Stimulated activated CD8-positive, alpha-beta memory T cell treated with anti-CD3 and anti-CD28 coated beads, Interleukin-15, amount 100 ng/mL, for 48 hours (primary cell): ENCODE data around the gene CRTAC1.

Experiments used
- DNase-seq, 2 donors: peaks; one replicate each; pipeline ENCODE4 v3.0.0-alpha.2; 2020; ENCODE audit warnings: low read depth in 2 of 2

Gene CRTAC1

DNA sequence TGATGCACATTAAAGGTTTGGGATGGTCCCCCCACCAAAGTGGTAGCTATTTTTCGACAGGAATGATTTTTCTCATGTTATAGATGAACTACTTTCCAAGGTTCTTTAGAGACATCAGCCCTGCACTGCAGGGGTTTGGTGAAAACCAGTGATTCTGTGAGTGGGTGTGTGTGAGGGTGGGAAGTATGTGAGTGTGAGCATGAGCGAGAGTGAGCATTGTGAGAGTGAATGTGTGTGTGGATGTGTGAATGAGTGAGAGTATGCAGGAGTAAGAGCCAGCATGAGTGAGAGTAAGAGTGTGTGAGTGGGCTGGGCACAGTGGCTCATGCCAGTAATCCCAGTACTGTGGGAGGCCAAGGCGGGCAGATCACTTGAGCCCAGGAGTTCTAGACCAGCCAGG is 105.7 kb downstream of the CRTAC1 start:
- no peak for DNase-seq

- DNase-seq = no peak
Observed at GRCh38 chr10:97923476-97923875, 106.9 kb downstream of the CRTAC1 start.

- no peak for DNase-seq
Observed at GRCh38 chr10:97923057-97923456, 107.4 kb downstream of the CRTAC1 start.

DNA sequence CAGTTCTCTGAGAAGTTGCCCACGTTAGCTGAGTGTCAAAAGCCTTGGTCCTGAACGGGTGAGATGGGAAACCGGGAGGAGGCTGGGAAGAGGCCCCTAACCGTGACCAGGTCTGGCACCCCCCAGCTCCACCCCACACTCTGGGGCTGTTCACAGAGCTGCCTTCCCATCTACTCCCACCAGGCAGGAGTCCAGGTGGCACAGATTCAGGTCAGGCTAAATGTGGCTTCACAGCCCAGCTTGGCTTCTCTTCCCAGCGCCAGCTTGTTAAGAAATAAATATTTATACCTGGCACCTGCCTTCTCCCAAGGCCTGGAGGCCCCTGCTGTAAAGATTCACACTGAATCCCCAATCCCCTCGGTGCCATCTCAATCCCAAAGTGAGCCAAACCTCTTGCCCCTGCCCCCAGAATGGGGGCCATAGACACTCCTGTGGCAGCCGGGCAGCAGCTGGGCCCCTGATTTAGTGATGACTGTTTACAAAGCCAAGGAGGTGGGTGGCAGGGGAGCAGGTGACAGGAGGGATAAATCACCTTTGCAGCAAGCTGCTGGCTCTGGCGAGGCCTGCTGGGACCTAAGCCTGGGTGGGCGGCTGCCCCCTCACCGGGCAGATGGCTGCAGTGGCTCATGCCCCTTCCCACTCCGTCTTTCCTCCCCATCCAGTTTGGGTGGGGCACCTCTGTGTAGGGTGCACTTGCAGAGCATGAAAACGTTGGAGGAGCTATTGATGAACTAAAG is 108.2 kb downstream of the CRTAC1 start:
- no peak for DNase-seq

- no peak for DNase-seq
Observed at GRCh38 chr10:97921581-97922021, 108.8 kb downstream of the CRTAC1 start.

DNA sequence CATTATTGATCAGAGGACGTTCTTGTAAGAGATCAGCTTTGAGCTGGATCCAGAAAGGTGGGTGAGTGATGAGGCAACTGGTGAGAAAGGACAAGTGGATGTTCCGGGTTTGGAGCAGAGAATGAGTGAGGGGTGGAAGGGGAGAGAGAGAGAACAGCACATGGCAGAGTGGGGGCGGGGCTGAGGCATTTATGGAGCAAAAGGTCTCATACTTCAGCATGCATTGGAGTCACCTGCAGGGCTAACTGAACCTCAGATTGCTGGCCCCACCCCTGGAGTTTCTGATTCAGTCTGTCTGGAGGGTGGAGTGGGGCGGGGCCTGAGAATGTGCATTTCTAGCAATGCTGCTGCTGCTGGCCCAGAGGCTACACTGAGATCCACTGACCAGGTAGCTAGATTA is 109.6 kb downstream of the CRTAC1 start:
- DNase-seq = no peak

GRCh38 chr10:97919012-97919411 is 111.4 kb downstream of the CRTAC1 start:
- no peak for DNase-seq

GRCh38 chr10:97916586-97916985 is 113.8 kb downstream of the CRTAC1 start:
- no peak for DNase-seq

GRCh38 chr10:97915346-97916131 is 114.9 kb downstream of the CRTAC1 start:
- no peak for DNase-seq

DNA sequence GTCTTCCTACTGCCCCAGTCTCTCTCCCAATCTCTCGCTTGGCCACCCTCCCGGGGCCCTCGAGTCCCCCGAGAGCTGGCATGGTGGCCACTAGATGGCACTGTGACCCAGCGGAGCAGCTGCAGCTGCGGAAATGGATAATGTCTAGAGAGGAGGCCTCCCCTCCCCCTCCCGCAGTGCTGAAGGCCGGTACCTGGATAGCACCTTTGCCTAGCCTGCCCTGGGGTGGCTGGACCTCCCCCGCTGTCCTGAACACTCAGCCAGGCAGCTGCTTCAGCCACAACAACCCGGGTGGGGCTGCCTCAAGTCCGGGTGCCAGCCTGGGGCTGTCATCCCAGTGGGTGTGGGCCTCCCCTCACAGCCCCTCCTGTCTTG is 115.6 kb downstream of the CRTAC1 start:
- DNase-seq = peak; percentile 57 to 63

DNA sequence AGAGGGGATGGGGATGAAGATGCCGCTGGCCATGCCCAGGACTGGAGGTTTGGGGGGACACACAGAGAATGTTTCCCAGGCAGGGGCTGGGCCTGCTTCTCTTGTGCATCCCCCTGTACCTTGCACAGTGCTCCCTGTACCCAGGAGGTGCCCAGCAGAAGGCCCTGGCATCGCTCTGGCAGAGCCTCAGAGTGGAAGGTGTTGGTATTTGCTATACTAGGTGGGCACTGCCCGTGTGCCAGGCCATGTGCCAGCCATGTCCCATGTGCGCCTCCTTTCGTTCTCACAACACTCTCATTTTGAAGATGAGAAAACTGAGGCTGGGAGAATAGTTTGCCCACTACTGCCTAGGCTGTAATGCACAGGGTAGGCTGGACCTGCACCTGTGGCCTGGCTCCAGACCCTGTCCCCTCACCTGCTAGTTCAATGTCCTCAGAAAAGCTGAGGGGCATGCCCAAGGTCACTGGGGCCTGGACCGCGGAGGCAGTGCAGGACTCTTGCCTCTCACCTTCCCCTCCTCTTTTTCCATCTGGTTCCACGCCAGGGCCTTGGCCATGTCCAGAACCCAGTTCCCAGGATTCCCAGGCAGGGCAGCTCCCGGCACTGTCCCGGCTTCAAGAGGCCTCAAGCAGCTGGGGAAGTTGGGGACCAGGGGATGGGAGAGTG is 116.1 kb downstream of the CRTAC1 start:
- DNase-seq = no peak

GRCh38 chr10:97913614-97914013 is 116.8 kb downstream of the CRTAC1 start:
- DNase-seq = no peak

- no peak for DNase-seq
Observed at GRCh38 chr10:97913193-97913592, 117.2 kb downstream of the CRTAC1 start.

- no peak for DNase-seq
Observed at GRCh38 chr10:97911217-97911616, 119.2 kb downstream of the CRTAC1 start.

GRCh38 chr10:97910661-97911060 is 119.8 kb downstream of the CRTAC1 start:
- no peak for DNase-seq

DNA sequence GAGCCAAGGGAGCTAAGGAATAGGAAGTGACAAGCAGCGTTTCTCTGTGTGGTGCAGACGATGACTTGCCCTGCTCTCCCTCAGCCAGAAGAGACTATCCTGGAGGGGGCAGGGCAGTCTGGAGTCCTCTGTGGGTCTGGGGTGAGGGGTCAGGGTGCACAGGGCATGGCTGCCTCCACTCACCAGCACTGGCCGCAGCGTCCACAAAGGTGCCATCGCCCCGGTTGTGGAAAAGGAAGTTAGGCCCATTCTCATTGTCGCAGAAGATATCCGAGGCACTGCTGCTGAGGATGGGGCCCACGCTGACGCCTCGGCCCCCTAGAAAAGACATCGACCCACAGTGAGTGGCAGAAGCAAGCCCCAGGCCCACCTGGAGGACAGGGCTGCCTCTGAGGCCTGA is 122.6 kb downstream of the CRTAC1 start:
- DNase-seq = no peak

GRCh38 chr10:97907211-97907610 is 123.2 kb downstream of the CRTAC1 start:
- no peak for DNase-seq

GRCh38 chr10:97905276-97905675 is 125.1 kb downstream of the CRTAC1 start:
- DNase-seq = no peak

DNA sequence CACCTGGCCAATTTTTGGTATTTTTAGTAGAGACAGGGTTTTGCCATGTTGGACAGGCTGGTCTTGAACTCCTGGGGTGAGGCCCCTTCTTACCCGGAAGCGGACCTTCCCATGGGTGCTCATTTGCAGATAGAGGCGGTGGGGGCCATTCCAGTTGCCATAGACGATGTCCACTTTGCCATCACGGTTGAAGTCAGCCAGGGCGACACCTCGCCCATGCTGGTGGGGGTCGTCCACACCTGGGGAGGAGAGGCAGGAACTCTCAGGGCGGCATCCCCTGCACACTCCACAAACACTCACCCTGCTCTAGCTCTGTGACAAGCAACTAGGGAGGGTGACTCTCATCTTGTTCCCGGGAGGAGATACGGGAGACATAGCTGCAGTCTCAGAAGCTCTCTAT is 125.8 kb downstream of the CRTAC1 start:
- no peak for DNase-seq

DNA sequence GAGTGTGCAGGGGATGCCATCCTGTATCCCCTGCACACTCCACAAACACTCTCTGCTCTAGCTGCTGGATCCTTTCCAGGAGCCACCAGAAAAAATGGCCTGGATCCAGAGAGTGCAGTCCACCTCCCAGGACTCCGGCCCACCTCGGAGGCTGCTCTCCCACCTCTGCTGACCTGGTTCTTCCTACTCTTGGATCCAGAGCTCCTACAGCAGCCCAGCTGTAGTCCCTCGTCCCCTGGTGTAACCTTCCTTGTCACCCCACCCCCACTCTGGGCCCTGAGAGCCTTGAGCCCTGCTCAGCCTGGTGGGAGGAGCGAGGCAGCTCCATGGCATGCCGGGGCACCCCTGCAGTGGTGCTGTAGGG is 126.4 kb downstream of the CRTAC1 start:
- no peak for DNase-seq

DNA sequence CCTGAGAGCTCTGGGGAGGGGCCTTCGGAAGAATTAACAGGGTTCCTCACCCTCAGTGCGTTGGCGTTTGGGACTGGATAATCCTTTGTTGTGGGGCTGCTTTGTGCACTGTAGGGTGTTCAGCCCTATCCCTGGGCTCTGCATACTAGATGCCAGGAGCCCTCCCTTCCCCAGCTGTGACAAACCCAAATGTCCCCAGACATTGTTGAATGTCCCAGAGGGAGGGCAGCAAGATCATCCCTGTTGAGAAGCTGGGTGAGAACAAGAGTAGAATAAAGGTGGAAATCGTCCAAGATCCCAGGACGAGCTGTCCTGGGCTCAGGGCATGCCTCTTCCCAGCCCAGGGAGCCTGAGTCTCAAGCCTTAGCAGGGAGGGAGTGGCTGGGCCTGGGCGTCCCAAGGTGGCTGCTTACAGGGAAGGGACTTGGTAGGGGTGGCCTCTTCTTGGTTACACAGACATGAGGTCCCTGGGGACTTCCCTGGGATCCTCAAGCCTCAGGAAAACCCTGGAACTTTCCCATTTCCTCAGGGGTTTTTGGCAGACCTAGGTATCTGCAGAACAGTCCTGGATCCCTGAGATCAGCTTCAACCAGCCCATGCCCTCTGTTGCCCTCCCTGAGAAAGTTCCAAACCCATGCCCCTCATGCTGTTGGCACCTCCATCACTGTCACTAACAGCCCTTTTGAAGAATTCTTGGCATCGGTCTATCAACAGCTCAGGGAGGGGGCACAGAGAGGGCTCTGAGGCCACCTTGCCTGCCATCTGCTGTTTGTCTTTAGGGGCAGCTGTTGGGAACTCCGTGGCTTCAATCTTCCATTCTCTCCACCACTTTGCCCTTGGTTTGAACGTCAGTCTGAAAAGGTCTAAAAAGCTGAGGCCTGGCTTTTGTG is 127.0 kb downstream of the CRTAC1 start:
- DNase-seq = no peak

- no peak for DNase-seq
Observed at GRCh38 chr10:97901381-97901780, 129.0 kb downstream of the CRTAC1 start.
